K562 (cell line): ENCODE measurements around the gene ZSCAN21. TPM values are rescaled to one million over a fixed set of nuclear protein-coding genes. Genes with fewer than 3 reads are reported as not detected.

Experiments
- ESRRA ChIP-seq: fragments of 450-650 bp; IDR thresholded peaks from 2 replicates; pipeline ENCODE4 v1.6.1; 2014; ENCODE audit warnings: low read depth, mild to moderate bottlenecking, moderate library complexity, borderline replicate concordance
- HNRNPLL ChIP-seq: fragments of 200-400 bp; formaldehyde crosslinking; IDR thresholded peaks from 2 replicates; pipeline ENCODE4 v1.6.1; 2017; ENCODE audit warnings: low read length, low read depth, mild to moderate bottlenecking; ENCODE audit not compliant: poor library complexity, severe bottlenecking
- IRF1 ChIP-seq: sonication (generic); formaldehyde crosslinking; IDR thresholded peaks from 2 replicates; pipeline ENCODE4 v1.8.0; 2022; ENCODE audit warnings: missing genetic modification reagents, mild to moderate bottlenecking, borderline replicate concordance
- NR4A1 ChIP-seq, 2 experiments: fragments of 250-450 bp in 1 of 2; fragments of 450-650 bp in 1 of 2; sonication (Bioruptor Pico) in 1 of 2; IDR thresholded peaks; 2 replicates each; pipeline versions ENCODE4 v1.4.0 to v1.6.1; 2016 to 2020; ENCODE audit warnings: mild to moderate bottlenecking in 2 of 2, missing compliant biosample characterization in 1 of 2, missing genetic modification characterization in 1 of 2, moderate library complexity in 1 of 2
- SNRNP70 ChIP-seq: fragments of 200-400 bp; formaldehyde crosslinking; optimal IDR thresholded peaks from 2 replicates; pipeline ENCODE3; 2017; ENCODE audit warnings: low read depth, low read length
- SRF ChIP-seq, 2 experiments: fragments of 250-450, 450-650 bp in 1 of 2; sonication (Bioruptor Pico) in 1 of 2; sonication (generic) in 1 of 2; formaldehyde crosslinking; IDR thresholded peaks; 2 replicates each; pipeline versions ENCODE4 v1.5.0 to v1.5.1; 2020 to 2022; ENCODE audit warnings: mild to moderate bottlenecking in 1 of 2, missing genetic modification reagents in 1 of 2
- THRA ChIP-seq: fragments of 450-650 bp; IDR thresholded peaks from 2 replicates; pipeline ENCODE4 v1.6.1; 2017; ENCODE audit warnings: mild to moderate bottlenecking, moderate library complexity
- TRIM24 ChIP-seq, 2 experiments: fragments of 450-650 bp; IDR thresholded peaks; 2 replicates each; pipeline ENCODE4 v1.6.1; 2016
- YBX1 ChIP-seq: fragments of 450-650 bp; IDR thresholded peaks from 2 replicates; pipeline ENCODE4 v1.7.1; 2016; ENCODE audit warnings: mild to moderate bottlenecking
- ZNF212 ChIP-seq: fragments of 450-650 bp; formaldehyde crosslinking; IDR thresholded peaks from 2 replicates; pipeline ENCODE4 v1.4.0; 2020; ENCODE audit warnings: mild to moderate bottlenecking
- ZNF407 ChIP-seq: fragments of 450-650 bp; IDR thresholded peaks from 2 replicates; pipeline ENCODE4 v1.6.1; 2016; ENCODE audit warnings: low read depth
- ZNF766 ChIP-seq: fragments of 200-800 bp; sonication (Bioruptor generic); conservative IDR thresholded peaks from 2 replicates; pipeline ENCODE4 v1.6.1; 2016; ENCODE audit warnings: missing genetic modification characterization, missing compliant biosample characterization
- polyA plus RNA-seq, 8 experiments: library from polyadenylated mRNA; depleted of rRNA in 4 of 8; stranded (reverse) in 5 of 8; unstranded in 3 of 8; fragments of >200 nt; fragmentation: Nextera tagmentation in 2 of 8; fragmentation: Illumina TruSeq in 1 of 8; extraction: Ambion mirVana in 2 of 8; extraction: Trizol in 1 of 8; gene quantifications; 2 replicates each; pipeline versions ENCODE4 v1.2.1 to v1.2.3, GENCODE V29; 2011 to 2014; ENCODE audit warnings: inconsistent platforms in 1 of 8, missing spikeins in 1 of 8
- total RNA-seq, 7 experiments: library from RNA; depleted of rRNA in 6 of 7; stranded (reverse); fragments of >200 nt in 6 of 7; fragmentation: Illumina TruSeq in 2 of 7; extraction: Trizol in 2 of 7; gene quantifications; 2 replicates each; pipeline versions ENCODE4 v1.2.1 to v1.2.3, GENCODE V29; 2011 to 2021; ENCODE audit warnings: low replicate concordance in 1 of 7
- TF ChIP-seq, protein P1 (sequence below): fragments of 450-650 bp; IDR thresholded peaks from 2 replicates; pipeline ENCODE4 v1.6.1; 2016; ENCODE audit warnings: missing biosample characterization, missing genetic modification characterization
- TF ChIP-seq, protein P2 (sequence below): fragments of 250-450 bp; sonication (Bioruptor Pico); IDR thresholded peaks from 2 replicates; pipeline ENCODE4 v1.5.1; 2021; ENCODE audit warnings: mild to moderate bottlenecking

Gene ZSCAN21
- total and polyA plus RNA-seq, 9 of the 15 experiments (the other 6 are each of a cell fraction or from before 2014, with no cell fraction given) = 5.9 to 15.5 (median 13.2) TPM

DNA sequence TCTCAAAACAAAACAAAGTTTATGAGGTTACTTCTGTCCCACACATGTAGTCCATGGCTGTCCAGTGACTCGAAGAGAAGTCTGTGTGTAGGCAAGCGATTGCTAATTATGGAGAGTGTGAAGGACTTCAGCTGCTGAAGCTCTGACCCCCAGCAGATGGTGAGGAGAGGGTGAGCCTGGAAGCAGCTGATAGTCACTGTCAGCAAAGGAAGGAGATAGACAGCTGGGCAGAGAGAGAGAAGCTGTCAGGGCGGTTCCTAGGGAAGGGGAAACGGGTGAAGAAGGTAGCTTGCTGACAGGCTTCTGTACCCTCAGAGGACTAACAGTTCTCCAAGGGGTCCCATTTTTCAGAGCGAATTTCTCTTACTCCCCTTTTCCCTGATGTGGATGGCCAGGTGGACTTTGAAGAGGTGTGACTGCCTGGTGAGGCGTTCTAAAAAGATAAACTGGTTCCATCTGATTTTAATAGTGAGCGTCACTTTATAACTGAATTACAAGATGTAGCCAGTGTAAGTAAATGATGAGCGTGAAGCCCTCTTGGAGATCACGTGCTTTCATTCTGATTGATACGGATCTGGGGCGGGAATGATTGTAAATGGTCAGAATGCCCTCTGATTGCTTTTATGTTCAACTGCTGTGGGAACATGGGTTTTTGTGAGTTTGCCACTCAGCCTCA lies 12.1 kb downstream of the ZSCAN21 start (continued):
- TF ChIP-seq ZNF407 = peak; percentile 49; the same call in 1 of the 2 replicates
- TF ChIP-seq, protein P1, sequence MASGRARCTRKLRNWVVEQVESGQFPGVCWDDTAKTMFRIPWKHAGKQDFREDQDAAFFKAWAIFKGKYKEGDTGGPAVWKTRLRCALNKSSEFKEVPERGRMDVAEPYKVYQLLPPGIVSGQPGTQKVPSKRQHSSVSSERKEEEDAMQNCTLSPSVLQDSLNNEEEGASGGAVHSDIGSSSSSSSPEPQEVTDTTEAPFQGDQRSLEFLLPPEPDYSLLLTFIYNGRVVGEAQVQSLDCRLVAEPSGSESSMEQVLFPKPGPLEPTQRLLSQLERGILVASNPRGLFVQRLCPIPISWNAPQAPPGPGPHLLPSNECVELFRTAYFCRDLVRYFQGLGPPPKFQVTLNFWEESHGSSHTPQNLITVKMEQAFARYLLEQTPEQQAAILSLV (tag) = no peak
- no peak for TF ChIP-seq ZNF766
- TF ChIP-seq, protein P2, sequence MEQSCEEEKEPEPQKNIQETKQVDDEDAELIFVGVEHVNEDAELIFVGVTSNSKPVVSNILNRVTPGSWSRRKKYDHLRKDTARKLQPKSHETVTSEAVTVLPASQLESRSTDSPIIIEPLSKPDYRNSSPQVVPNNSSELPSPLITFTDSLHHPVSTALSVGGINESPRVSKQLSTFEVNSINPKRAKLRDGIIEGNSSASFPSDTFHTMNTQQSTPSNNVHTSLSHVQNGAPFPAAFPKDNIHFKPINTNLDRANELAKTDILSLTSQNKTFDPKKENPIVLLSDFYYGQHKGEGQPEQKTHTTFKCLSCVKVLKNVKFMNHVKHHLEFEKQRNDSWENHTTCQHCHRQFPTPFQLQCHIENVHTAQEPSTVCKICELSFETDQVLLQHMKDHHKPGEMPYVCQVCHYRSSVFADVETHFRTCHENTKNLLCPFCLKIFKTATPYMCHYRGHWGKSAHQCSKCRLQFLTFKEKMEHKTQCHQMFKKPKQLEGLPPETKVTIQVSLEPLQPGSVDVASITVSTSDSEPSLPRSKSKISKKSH (CRISPR knock-in tag) = no peak
- TF ChIP-seq IRF1 = no peak
- no peak for TF ChIP-seq HNRNPLL
- no peak for TF ChIP-seq YBX1
- peak; percentile 93 to 94 for TF ChIP-seq TRIM24 (IDR thresholded peaks at IDR 0.05)
- no peak for TF ChIP-seq THRA
- TF ChIP-seq ZNF212 = no peak
- peak in 1 of 2 experiments; percentile 11; a peak in 1 of 4 replicates for TF ChIP-seq SRF (CRISPR knock-in tag; IDR thresholded peaks at IDR 0.05)
- TF ChIP-seq SNRNP70 = no peak
- no peak for TF ChIP-seq ESRRA
- no peak for TF ChIP-seq NR4A1 (CRISPR knock-in tag; IDR thresholded peaks at IDR 0.05)
- TF ChIP-seq NR4A1 (tag; IDR thresholded peaks at IDR 0.05) = no peak
